Cerebellar cortex (tissue), 1 donor: Measurements from ENCODE around the gene RASA3.
"Not testable (repeated sequence)": the region's sequence is repeated elsewhere in the genome, so short reads cannot be mapped to it uniquely, and the experiment has no call there.

Experiments used
- DNase-seq: peaks from one replicate; pipeline ENCODE4 v3.0.0-alpha.2; 2015; ENCODE audit warnings: low spot score

RASA3 gene

DNA sequence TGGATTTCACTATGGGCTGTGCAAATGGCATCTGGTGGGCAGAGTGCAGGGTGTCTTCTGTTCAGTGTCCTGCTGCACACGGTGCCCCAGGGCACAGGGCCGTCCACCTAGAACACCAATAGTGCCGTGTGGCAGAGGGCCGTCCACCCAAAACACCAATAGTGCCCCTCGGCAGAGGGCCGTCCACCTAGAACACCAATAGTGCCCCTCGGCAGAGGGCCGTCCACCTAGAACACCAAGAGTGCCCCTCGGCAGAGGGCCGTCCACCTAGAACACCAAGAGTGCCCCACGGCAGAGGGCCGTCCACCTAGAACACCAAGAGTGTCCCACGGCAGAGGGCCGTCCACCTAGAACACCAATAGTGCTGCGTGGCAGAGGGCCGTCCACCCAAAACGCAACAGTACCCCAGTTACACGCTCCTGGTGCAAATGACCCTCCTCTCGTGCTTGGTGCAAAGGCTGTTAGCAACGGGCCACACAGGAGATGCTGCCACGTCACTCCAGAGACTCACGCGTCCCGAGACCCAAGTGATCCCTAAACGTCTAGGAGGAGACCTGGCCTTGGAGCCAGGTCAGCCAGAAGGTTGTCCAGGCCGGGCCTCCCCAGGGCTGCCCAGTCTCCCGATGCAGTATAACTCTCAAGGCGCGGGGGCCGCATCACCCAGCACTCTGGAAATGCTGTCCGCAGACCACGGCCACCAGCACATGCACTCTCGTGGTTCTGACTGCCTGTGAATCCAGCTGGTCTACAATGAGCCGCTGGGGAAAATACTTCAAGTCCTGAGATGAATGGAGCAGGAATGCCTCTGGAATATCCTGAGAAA lies 51.5 kb downstream of the RASA3 start:
- DNase-seq: no peak

DNA sequence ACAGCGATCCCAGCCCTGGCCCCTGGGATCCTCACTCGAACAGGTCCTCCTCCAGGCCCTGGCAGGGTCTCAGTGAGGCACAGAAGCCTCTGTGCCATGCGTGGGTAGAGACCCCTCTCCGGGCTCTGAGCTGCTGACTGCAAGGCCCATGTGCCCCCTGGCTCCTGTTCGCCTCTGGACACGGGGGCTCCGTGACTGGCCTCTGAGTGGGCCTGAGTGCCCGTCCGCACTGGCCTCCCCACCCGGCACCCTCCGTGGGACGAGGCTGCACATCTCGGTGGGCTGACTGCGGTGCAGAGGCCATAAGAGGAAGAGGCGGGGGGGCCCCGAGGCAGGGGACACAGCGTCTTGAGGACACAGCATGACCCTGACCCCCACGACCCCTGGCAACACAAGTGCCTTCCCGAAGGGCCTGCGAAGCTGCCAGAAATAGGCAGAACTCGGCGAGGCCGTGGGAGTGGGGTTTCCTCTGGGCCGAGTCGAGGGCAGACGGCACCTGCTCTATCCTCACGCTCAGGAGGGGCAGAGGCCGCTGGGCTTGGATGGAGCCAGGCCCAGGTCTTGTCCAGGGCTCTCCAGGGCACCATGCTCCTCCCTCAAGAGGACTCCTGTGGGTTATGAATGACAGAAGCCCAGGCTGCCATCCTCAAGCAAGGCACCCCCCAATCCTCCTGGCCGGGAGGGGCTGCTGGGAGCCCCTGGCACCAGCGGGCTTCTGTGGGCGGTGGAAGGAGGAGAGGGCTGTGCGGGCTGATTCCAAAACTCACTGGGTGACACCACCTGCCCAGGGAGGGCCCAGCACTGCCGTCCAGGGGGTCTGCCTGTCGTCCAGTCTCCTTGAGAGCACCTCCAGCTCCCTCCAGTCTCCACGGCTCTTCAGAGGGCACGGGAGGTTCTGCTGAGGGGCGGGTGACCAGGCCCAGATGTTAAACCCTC lies 52.6 kb downstream of the RASA3 start:
- DNase-seq: no peak

DNA sequence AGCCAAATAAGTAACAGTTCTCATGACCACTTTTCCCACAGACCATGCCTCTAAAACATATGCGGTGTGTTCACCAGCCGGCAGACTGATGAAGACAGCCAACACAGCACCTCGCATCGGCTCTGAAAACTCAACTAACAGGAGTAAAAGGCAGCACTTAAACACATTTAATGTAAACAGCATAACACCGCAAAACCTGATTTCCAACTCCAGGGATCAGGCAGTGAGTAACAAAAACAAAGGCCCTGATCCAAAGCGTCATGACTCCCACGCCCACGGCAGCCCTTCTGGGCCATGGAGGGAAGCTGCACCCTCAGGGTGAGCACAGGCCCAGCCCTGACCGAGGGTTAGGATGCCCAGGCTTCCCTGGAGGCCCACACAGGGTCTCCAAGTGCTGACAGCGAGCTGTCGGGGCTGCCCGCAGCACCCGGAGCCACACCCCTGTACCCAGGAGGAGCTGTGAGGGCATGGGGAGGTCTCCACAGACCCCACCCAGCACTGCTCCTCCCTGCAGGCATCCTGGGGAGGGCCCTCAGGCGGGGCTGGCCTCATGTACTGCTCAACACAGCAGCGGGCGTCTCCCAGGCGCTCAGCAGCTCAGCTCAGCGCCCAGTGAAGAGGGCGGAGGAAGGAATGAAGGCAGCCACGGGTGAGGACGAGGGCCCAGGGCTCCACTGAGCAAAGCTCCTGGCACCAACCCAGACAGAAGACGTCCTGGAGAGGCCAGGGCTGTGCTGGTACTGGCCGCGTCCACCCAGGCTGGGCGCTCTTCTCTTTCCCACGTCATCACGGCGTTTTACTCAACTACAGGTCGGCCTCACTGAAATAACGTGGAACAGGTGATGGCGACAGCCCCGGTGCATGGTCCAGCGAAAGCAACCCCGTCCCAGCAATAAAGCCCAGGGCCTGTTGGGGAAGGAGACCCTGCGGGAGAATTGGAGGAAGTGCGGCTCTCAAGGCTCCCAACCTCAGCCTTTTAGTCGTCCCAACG lies 53.7 kb downstream of the RASA3 start:
- DNase-seq: no peak

DNA sequence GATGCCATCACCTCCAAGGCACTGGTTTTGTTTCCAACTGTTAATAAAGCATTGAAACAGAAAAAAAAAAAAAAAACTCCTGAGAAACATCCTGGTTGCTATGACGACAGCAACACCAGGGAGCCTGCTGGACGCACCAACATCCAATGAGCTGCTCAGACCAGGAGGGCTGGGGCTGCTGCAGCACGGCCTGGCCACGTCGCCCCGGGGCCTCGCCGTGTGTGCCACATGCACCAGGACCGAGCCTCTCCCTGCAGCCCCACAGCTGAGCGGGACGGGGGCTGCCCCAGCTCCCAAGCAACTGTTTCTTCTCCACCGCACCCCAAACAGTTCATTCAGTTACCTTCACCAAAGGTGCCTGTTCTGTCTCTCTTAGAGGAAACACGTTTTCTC lies 54.5 kb downstream of the RASA3 start:
- DNase-seq: peak; percentile 69

DNA sequence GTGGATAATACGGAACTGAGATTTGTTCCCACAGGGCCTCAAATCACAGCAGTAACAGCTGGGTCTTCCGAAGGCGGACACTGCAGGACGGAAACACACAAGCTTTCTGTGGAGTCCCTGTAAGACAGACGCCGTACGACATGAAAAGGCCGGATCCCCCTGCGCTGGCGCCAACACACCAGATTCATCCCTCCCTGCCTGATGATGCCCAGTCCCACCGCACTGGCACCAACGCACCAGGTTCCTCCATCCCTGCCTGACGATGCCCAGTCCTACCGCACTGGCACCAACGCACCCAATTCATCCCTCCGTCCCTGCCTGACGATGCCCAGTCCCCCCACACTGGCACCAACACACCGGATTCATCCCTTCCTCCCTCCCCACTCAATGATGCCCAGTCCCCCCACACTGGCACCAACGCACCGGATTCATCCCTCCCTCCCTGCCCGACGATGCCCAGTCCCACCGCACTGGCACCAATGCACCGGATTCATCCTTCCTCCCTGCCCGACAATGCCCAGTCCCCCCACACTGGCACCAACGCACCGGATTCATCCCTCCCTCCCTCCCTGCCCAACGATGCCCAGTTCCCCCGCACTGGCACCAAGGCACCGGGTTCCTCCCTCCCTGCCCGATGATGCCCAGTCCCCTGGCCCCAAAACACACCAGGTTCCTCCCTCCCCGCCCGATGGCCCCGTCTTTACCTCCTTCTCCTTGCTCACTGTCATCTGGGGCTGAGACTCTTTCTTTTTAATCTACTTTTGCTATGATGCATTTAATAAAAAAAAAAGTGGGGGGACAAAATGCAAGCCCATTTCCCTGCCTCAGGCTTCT lies 55.1 kb downstream of the RASA3 start:
- no peak for DNase-seq

DNA sequence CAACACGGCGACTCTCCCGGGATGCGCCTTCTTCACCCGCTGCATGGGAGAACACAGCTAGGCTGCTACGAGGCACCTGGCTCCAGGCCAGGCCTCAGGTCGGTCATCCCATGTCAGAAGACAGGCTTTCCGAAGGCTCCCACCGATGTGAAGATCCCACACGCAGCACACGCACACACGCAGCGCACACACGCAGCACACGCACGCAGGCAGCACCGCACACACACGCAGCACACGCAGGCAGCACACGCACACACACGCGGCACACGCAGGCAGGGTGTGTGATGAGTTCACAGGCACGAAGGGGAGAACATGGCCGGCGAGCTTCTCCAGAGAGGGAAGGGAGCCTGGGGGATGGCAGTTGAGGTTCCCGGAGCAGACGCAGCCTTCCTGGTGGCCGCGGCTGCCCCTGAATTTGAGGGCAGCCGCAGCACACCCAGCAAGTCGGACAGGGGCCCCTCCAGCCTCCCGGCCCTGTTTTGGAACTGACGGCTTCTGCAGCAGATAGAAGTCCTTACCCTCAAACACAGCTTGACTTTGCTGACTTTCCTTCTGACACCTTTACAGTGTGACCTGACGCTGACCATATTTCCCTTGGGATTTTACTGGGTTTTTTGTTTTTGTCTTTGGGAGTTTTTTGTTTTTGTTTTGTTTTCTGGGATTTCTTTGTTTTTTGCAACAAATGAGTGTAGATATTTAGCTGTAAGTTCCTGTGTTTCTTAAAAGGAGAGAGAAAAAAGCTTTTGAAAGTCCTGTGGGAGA lies 55.9 kb downstream of the RASA3 start:
- DNase-seq: no peak

DNA sequence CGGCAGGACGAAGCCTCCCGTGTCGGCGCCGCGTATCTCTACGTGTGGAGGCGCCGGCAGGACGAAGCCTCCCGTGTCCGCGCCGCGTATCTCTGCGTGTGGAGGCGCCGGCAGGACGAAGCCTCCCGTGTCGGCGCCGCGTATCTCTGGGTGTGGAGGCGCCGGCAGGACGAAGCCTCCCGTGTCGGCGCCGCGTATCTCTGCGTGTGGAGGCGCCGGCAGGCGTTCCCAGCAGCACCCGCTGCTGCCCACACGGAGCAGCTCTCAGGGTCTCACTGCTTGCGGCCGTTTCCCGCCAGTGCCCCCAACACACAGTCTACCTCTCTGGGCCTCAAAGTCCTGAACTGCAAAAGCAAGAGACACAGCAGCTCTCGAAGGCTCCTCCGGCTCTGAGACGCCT lies 56.6 kb downstream of the RASA3 start:
- DNase-seq: not testable (repeated sequence)

DNA sequence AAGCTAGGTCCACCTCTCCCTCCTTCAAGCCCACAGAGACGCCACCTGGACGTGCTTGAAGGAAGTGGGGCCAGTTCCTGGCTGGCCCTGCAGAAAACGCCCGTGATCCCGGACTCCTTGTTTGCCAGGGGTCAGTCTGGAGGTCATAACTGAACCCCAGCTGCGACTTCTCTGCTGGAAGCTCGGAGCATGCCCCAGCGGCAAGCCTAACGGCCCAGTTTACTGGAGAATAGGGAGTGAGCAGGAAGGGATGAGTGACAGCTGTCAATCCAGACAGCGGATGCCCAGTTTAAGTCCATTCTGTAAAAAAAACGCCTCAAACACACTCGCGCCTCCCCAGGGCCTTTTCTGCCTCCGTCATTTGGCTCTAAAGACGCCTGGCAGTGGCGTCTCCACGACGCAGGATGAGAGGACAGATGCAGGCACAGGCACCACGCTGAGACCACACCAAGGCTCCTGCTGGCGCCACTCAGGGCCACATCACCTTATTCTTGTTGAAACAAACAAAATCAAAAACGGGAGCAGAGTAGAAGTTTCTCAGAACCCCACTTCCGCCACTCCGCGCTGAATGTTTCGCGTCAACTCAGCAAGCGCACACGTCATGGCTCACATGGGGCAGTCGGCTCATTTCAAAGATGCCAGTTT lies 57.6 kb downstream of the RASA3 start:
- no peak for DNase-seq

DNA sequence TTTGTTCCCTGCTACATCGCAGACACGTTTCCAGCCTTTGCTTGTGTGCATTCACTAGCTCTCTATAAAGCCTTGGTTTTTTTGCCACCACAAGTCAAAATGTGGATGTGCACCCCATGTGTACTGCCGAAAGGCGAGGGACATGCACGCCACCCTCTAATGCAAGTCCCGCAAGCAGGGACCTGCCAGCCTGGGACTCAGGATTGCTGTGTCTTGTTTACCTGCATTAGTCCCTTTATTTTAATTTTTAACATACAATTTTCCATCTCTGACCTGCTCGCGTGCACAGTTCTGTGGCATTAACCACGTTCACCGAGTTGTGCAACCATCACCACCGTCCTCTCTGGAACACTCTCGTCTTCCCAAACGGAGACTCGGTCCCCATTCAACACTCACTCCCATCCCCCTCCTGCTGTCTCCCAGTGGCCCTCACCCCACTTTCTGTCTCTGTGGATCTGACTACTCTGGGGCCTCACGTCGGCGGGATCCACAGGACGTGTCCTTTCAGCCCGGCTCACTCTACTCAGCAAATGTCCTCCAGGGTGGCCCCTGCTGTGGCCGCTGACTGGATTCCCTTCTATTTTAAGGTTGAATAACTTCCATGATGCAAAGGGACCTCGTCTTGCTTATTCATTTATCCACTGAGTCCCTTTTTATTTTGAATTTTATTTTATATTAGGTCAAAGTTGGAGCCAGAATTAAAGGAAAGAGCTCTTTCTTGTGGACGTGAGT lies 58.4 kb downstream of the RASA3 start:
- no peak for DNase-seq

DNA sequence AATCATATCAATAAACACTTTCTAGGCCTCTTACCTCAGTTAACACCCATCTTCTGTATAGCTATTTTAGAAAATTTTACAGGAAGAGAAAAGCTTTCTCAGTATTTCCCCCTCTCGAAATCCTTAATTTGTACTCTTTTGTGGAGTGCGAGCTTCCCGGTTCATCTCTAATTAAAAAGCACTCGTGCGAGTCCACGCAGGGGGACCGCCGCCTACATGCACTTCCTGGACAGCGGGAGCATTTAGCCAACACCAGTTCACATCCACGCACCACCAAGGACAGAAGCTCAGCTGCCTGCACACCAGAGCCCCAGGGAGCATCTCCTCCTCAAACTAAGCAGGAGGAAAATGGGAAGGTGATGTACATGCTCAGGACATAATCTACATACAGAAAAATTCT lies 60.0 kb downstream of the RASA3 start:
- no peak for DNase-seq

DNA sequence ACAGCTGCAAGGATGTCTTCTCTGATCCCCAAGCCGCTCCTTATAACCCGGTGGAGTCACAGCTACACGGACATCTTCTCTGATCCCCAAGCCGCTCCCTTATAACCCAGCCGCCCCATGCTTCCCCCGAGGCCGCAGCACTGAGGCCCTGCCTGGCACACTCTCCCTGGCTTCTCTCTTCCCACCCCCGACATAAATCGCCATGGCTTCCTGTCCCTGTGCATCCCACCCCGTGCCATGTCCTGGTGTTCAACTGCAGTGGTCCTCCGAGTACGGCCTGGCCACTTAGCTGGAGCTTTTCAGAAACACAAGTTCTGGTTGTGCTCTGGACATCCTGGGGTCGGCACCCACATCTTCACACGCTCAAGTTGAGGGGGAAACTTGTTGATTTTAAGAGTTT lies 60.4 kb downstream of the RASA3 start:
- no peak for DNase-seq

DNA sequence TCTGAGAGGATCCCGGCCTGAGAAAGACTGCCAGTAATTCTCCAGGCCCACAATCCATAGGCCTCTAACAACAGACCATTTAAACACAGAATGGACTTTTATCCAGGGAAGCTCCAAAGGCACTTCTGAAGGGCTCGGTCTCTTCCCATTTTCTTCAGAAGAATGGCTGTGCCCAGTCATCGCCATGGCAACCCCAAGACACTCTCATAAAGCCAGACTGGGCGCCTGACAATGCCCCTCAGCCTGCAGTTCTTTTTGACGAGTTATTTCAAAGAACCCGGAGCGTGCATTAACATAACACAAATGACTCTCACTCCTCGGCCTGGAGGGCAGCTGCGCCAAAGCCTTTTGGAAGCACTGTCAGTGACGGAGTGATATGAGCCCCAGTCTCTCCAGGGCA lies 61.0 kb downstream of the RASA3 start:
- no peak for DNase-seq

DNA sequence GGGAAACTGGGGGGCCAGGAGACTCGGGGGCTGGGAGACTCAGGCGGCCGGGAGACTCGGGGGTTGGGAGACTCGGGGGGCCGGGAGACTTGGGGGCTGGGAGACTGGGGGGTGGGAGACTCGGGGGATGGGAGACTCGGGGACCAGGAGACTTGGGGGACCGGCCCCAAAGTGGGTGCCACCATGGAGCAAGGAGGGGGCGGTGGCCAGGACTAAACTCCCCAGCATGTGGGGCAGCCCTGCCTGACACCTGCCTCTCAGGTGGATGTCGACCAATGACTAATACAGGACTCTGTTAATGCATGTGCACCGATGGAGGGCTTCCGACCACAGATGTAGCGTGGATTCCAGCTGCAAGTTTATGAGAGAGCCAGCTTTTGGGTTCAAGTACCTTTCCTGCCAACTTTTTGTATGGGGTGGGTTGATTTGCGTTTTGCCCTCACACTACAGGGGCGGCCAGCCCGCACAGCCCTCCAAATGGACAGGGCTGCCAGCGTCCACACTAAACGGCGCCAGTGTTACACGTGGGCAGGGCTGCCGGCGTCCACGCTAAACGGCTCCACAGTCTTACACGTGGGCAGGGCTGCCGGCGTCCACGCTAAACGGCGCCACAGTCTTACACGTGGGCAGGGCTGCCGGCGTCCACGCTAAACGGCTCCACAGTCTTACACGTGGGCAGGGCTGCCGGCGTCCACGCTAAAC lies 62.2 kb downstream of the RASA3 start:
- DNase-seq: no peak

DNA sequence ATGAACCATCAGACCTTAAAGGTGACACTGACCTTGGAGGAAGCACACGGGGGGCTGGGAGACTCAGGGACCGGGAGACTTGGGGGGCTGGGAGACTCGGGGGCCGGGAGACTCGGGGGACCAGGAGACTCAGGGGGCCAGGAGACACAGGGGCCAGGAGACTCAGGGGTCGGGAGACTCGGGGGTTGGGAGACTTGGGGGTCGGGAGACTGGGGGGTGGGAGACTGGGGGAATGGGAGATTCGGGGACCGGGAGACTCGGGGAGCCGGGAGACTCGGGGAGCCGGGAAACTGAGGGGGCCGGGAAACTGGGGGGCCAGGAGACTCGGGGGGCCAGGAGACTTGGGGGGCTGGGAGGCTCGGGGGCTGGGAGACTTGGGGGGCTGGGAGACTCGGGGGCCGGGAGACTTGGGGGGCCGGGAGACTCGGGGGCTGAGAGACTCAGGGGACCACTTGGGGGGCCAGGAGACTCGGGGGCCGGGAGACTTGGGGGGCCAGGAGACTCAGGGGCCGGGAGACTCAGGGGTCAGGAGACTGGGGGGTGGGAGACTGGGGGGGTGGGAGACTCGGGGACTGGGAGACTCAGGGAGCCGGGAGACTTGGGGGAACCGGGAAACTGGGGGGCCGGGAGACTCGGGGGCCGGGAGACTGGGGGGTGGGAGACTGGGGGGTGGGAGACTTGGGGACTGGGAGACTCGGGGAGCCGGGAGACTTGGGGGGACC lies 62.9 kb downstream of the RASA3 start:
- no peak for DNase-seq

DNA sequence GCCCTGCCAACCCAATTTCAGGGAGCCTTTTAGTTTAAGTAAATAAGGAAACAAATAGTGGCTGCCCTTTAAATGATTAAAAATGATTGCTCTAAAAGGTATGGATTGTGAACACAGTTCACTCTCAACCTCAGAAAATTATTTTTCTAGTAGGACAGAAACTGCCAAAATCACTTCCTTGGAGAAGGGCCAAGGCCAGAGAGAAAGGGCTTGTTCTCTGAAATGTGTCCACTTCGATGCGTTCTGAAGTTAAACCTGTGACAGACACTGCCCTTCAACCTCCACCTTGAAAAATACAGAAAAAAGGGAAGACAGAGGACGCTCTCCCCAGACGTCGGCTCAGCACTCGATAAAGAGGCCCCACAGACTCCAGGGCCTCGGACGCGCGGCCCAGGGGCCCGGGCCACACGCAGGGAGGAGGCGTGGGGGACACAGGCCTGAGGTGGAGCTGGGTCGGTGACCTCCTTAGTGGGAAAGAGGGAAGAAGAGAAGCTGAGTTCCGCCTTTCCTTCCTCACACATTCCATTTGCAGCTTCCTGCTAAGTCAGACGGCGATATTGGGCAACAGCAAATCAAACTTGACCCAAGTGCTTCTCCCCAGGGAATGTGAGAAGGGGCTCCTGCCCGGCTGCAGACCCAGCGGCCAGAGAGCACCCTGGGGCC lies 63.6 kb downstream of the RASA3 start:
- DNase-seq: no peak

DNA sequence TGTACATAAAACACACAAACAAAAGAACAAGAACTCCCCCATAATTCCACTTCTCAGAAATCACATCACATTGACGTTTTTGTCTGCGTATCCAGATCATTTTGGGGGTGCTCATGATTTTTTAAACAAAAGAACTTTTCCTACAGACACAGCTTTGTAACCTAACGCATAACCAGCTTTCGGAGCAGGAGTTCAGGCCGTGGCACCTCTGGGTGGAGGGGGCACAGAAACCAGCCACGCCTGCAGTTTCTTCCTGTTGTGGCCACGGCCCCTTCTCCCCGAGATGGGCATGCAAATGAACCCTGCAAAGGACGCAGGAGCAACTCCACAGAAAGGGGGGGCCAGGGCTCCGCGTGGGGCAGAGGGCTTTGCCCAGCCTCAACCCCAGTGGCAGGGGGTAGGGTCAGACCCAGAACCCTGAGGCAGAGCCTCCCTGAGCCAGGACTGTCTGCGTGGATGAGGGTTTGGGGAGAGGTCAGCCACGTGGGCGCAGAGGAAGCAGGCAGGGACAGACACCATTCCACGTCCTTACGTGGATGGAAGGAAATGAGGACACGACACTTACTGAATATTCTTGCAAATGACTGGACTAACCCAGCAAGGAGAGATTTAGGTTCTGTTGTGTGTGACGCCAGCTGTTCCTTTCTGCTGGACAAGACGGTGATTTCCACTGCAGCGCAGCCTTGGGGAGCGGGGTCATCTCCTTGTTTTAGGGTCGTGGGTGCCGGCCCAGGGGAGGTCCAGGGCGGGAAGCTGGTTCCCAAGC lies 64.4 kb downstream of the RASA3 start:
- DNase-seq: no peak
